Keratinocyte (primary cell): ENCODE results near the gene SUN3.

ENCODE experiments used
- EZH2 ChIP-seq: IDR thresholded peaks from one replicate; pipeline ENCODE4 v1.6.1; 2012; ENCODE audit warnings: inconsistent platforms, mild to moderate bottlenecking, low read length, moderate library complexity
- TF ChIP-seq, protein P1 (sequence below), 3 experiments: IDR thresholded peaks in 1 of 3; conservative IDR thresholded peaks in 1 of 3; optimal IDR thresholded peaks in 1 of 3; 2 replicates in 2 of 3; 3 replicates in 1 of 3; pipeline versions ENCODE3 to v1.5.1; 2011; ENCODE audit warnings: low read length in 3 of 3, mild to moderate bottlenecking in 3 of 3, moderate library complexity in 2 of 3, control low read depth in 1 of 3, inconsistent platforms in 1 of 3; ENCODE audit not compliant: insufficient read depth in 2 of 3; ENCODE audit errors: extremely low read depth in 1 of 3

DNA sequence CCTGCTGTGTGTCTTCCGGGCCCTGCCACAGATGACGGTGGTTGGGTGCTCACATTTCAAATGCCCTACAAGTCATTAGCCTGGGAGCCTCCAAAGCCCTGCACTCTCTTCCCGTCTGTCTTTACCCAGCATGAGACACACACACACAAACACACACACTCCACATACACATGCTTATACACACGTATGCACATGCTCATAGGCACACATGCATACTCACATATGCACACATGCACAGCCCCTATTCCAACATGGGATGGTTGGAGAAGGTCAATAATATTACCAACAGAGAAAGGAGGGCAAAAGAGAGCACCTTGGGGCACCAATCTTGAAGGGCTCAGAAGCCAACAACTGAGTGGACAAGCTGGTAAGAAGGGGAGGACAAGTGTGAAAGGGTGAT, 19.0 kb downstream of the SUN3 start:
- TF ChIP-seq, protein P1, sequence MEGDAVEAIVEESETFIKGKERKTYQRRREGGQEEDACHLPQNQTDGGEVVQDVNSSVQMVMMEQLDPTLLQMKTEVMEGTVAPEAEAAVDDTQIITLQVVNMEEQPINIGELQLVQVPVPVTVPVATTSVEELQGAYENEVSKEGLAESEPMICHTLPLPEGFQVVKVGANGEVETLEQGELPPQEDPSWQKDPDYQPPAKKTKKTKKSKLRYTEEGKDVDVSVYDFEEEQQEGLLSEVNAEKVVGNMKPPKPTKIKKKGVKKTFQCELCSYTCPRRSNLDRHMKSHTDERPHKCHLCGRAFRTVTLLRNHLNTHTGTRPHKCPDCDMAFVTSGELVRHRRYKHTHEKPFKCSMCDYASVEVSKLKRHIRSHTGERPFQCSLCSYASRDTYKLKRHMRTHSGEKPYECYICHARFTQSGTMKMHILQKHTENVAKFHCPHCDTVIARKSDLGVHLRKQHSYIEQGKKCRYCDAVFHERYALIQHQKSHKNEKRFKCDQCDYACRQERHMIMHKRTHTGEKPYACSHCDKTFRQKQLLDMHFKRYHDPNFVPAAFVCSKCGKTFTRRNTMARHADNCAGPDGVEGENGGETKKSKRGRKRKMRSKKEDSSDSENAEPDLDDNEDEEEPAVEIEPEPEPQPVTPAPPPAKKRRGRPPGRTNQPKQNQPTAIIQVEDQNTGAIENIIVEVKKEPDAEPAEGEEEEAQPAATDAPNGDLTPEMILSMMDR (optimal IDR thresholded peaks at IDR 0.05 in 1 of 3, IDR thresholded peaks at IDR 0.05 in 1 of 3, conservative IDR thresholded peaks at IDR 0.05 in 1 of 3; ENCODE audit: extremely low read depth in 1 of 3, insufficient read depth in 2 of 3, low read length in 3 of 3): no peak
- TF ChIP-seq EZH2: no peak
